HG03460 (cell line): ENCODE results near the gene C14orf132.

ENCODE experiments used
- ATAC-seq: cut with Tn5 transposase; IDR thresholded peaks from one replicate; pipeline ENCODE4 v1.9.1; 2021; ENCODE audit not compliant: unreplicated experiment

Gene C14orf132

DNA sequence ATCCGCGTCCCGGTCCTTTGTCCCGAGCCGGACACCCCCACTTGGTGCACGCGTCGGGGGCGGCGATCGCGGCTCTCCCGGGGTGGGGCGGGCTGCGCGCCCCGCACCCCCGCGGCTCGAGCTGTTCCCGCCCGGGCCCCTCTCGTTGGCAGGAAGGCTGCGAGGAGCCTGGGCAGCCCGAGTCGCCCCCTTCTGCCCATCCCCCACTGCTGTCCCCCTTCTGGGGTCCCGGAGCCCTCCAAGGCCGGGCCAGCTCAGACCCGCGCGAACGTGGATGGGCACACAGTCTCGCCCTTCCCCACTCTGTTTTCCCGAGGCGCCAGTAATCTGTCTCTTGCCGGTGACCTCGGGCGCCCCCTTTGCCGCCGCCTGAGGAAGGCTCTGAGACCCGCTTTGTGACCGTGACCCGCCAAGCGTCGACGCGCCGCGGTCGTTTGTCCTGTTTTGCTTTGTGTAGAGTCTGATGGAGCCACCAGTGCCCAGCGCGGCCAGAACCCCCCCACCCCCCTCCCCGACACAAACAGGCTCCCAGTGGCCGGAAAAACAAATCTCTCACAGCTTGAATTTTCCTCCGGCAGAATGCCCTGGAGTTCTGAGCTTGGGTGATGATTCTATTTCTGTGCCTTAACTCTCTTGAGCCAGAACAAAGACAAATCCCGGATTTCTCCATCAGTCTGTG is 610 bp downstream of the C14orf132 start:
- ATAC-seq = no peak

DNA sequence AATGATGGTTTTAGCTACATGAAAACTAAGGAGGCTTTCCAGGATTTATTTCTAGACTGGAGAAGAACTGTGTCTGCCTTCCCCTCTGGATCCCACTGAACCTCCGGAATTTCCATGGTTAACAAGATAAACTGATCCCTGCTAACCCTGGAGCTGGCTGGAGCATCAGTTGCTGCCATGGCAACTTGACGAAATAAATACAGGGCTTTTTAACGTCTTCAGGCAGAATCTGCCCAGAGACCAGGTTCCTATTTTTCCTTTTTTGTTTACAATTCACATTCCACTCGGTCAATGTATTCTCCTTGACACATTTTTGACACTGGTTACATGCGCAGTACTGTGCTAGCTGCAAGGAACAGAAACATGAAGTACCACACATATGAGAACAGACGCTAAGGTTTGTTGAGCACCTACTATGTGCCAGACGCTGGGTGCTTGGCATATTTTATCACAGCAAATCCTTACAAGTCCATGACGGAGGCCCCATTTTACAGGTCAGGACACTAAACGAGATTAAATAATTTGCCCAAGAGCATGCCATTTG is 1.7 kb downstream of the C14orf132 start:
- no peak for ATAC-seq

DNA sequence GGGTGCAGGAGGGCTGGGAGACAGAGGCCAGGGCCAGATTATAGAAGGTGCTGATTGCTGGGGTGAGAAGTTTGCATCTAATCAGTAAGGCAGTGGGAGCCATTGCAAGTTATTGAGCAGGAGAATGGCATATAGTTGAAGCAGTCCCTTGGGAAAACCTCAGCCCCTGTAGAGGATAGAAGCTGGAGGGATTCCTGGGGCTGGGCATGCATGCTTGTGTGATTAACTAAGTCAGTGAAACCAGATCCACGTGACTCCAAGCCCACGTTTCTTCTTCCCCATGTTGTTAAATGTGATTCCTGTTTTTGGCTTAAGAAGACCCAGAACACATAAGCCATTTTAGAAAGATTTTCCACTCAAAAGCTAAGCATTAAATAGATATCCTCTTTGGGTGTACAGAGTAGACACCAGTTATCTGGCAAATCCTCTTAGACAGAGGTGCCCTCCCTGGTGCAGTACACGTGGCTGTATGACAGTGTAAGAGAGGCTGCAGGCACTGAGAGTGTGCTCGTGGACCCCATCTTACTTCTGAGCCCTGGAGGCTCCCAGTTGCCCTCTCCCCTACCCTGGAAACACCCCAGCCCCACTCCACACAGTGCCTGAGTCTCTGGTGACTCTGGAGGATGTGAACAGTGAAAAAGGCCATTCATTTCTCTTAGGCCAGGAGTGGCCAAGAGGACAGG is 3.2 kb downstream of the C14orf132 start:
- ATAC-seq = no peak

GRCh38 chr14:96046630-96047029 is 7.5 kb downstream of the C14orf132 start:
- no peak for ATAC-seq

DNA sequence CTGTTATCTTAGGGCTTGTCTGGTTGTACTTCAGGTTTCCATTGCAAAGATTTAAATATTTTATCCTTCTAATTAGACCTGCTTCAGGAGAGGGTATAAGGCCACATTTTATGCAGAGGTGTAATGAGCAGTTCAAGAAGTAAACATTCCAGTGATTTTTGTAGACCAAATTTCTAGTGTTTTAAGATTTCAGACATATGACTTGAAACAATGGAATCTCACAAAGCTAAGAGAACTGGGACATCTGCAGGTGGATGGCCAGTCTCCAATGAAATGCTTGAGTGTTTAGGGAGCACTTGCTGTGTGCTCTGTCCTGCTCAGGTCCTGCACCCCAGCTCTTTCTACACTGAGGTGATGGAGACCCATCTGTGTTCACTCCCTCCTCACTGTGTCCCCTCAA is 7.9 kb downstream of the C14orf132 start:
- no peak for ATAC-seq

- no peak for ATAC-seq
These were observed 10.8 kb downstream of the C14orf132 start for GRCh38 chr14:96049932-96050331.

DNA sequence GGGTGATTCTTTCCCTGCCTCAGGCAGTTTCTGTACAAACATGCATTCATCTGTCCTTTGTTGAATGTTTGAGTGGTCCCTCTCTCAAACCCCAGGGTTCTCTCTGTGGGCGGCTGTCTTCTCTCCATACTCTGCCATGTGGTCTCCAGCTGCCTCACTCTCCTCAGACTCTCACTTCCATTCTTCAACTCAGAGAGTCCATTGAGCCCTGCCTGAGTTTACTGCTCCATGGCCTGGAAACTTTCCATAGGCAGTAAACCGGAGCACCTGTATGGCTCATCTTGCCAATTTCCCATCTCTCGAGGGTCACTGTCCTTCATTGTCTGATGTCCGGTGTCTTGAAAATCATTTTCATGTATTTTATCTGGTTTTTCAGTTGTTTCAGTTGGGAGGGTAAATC is 11.3 kb downstream of the C14orf132 start:
- no peak for ATAC-seq

GRCh38 chr14:96051231-96051630 is 12.1 kb downstream of the C14orf132 start:
- ATAC-seq = no peak

DNA sequence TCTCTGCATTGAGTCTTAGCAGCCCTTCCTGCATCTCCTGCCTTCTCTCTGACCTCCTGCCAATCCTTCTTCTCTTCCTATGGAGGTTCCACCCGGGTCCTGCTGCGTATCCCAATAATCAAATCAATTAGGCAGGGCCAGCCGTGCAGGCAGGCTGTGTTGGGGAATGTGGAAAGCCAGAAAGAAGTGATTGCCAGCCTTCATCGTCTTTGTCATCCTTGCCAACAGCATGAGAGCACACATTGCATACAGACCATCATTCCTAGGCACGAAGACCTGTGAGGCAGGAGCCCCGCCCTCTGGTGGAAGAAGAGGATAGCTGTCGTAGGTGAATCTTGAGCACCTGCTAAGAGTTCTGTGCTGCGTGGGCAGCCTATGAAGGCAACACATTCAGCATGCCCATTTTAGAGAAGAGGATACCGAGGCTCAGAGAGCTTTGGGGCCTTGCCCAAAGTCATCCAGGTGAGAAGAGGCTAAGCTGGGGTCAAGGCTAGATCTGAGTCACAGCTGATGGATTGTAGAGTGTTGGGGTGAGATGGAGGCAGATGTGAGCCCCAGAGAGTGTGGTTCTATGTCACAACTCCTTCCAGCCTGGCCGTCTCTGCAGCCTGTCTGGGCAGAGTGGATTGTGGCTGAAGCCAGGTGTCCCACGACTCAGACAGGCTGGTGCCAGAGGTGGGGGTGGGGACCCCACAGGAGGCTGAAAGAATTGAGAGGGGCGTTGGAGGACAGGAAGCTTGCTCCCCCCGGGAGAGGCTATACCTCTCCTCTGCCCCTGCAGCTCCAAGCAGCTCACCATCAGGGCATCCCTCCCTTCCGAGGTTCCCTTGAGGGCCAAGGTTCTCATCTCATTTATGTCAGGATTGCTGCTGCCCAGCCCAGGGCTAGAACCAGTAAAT is 12.7 kb downstream of the C14orf132 start:
- no peak for ATAC-seq

DNA sequence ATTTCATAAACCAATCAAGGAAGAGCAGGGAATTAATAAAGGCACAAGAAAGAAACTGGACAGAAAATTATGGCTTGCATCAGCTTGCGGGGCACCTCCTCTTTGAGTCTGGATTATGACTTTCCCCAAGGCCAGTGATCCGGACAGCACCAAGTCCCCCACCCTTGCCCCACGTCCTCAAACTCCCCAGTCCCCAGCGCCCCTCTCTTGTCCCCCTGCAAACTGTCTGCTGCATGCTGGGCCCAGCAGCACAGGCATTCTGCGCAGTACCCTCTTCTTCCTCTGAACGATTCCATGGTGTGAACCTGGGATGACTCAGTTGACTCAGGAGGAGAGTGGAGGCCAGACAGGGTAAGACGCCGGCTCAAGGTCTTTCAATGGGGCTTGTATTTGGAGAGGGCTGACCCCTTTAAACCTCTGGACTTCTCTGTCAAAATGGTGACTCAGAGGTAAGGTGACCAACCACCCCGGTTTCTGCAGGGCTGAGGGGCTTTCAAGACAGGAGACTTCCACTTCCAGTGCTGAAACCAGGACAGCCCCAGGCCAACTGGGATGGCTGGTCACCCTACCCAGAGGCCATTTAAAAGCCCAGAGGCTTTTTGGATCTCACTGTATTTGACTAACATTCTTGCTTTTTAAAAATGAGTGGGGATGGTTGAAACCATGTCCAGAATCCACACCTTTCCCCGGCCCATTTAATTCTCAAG is 13.5 kb downstream of the C14orf132 start:
- no peak for ATAC-seq

DNA sequence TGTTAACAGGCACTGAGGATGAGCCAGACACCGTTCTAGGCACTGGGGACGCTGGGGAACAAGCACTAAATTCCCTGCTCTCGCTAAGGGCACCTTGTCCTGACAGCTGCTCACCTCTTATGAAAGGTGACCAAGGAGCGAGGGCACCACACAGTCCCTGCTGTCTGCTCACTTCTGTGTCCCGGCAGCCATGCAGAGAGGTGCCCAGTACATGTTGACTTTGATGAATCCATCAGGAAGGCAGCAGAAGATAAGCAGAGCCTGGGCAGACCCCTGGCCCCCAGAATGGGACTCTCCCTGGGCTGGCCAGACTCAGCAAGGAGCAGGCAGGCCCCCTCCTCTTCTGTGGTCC is 14.1 kb downstream of the C14orf132 start:
- ATAC-seq = no peak

GRCh38 chr14:96053600-96054381 is 14.6 kb downstream of the C14orf132 start:
- ATAC-seq = no peak

- no peak for ATAC-seq
These were observed 15.5 kb downstream of the C14orf132 start for GRCh38 chr14:96054661-96055060.

DNA sequence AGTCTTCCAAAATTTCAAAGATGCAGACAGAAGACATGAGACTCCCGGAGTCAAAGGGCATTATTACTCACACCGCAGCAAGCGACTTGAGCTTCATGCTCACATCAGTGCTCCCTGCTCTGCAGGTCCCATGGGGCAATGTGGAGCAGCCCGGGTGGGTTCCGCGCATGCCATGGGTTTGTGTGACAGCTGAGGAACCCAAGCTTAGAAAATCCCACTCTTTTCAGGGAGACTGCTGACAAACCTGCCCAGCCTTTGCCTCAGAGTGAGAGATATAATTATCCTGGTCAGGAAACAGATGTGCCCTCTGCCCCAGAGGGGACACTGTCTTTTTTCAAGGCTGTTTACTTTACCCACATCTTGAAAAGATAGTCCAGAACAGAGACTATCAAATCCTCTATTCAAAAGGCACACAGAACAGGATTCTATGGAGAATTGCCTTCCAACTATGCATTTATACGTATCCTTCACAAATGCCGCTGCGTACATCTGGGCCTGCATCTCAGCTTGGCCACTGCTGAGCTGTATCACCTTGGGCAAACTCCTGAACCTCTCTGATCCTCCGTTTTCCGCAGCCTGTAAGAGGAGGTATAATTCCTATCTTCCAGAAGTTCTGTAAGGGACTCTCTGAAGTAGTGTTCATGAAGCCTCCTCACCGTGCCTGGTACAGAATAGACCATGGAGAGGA is 16.0 kb downstream of the C14orf132 start:
- no peak for ATAC-seq

GRCh38 chr14:96055753-96056508 is 16.8 kb downstream of the C14orf132 start:
- no peak for ATAC-seq

GRCh38 chr14:96056509-96057422 is 17.6 kb downstream of the C14orf132 start:
- no peak for ATAC-seq

- no peak for ATAC-seq
These were observed 18.6 kb downstream of the C14orf132 start for GRCh38 chr14:96057738-96058137.
